K562 (cell line): ENCODE measurements around the gene PDE6H. TPM values are rescaled to one million over a fixed set of nuclear protein-coding genes. Genes with fewer than 3 reads are reported as not detected.

ENCODE experiments used
- ATAC-seq: fragments of 200-7000 bp; cut with Tn5 transposase; 3 replicates; pipeline ENCODE4 v1.9.1; 2020; ENCODE audit warnings: moderate library complexity
- BruUV-seq: library from RNA; stranded (reverse); fragments of 400-500 nt; replicated peaks from 2 replicates; lab custom pipeline; 2021; lab: Mats Ljungman, UMichigan
- CTCF ChIA-PET: fragments of 300-600 bp; formaldehyde crosslinking; extraction: SDS; loops from one replicate; lab custom pipeline; 2021; ENCODE audit warnings: low intra/inter-chr PET ratio; lab: Yijun Ruan, JAX
- POLR2A ChIA-PET: fragments of 300-600, 350-650 bp; sonication (Branson Sonifier 250); formaldehyde crosslinking; extraction: SDS; loops from one replicate; lab custom pipeline; 2021; ENCODE audit warnings: antibody characterized with exemption, inconsistent platforms; lab: Yijun Ruan, JAX
- DNase-seq, 4 experiments: peaks; one replicate each; pipeline versions ENCODE4 v3.0.0 to v3.0.0-alpha.2; 2011 to 2018; ENCODE audit warnings: low spot score in 3 of 4, mixed read lengths in 3 of 4; ENCODE audit errors: extremely low read depth in 1 of 4
- FAIRE-seq: peaks from 2 replicates; lab custom pipeline; 2011; peaks lifted over from hg19 to GRCh38; lab: Jason Lieb, UNC
- H2AFZ ChIP-seq: 2 replicates; pipeline ENCODE4 v1.6.0; 2011; ENCODE audit warnings: low read depth, low read length, control low read depth, inconsistent platforms
- H3K27ac ChIP-seq: fragments of 200-600 bp; 3 replicates; pipeline ENCODE4 v1.8.0; 2011; ENCODE audit warnings: low read depth, mild to moderate bottlenecking, control low read depth, inconsistent platforms, low read length, moderate library complexity, mixed read lengths; ENCODE audit errors: extremely low read depth
- H3K27me3 ChIP-seq, 2 experiments: fragments of 300-600 bp in 1 of 2; 2 replicates in 1 of 2; 3 replicates in 1 of 2; pipeline versions ENCODE4 v1.6.0 to v1.8.0; 2011; ENCODE audit warnings: inconsistent platforms in 2 of 2, low read length in 2 of 2, mild to moderate bottlenecking in 1 of 2, mixed read lengths in 1 of 2, moderate library complexity in 1 of 2; ENCODE audit not compliant: control insufficient read depth in 2 of 2, insufficient read depth in 2 of 2
- H3K36me3 ChIP-seq: fragments of 300-600 bp; 3 replicates; pipeline ENCODE4 v1.8.0; 2011; ENCODE audit warnings: mild to moderate bottlenecking, low read length, inconsistent platforms; ENCODE audit not compliant: control insufficient read depth, insufficient read depth
- H3K4me1 ChIP-seq, 2 experiments: fragments of 200-600 bp in 1 of 2; replicated peaks in 1 of 2; 2 replicates in 1 of 2; 3 replicates in 1 of 2; pipeline versions ENCODE4 v1.5.1 to v1.8.0; 2011; ENCODE audit warnings: inconsistent platforms in 2 of 2, low read length in 2 of 2, mild to moderate bottlenecking in 1 of 2, mixed read lengths in 1 of 2, moderate library complexity in 1 of 2; ENCODE audit not compliant: control insufficient read depth in 2 of 2, insufficient read depth in 2 of 2
- H3K4me2 ChIP-seq: 2 replicates; pipeline ENCODE4 v1.6.1; 2011; ENCODE audit warnings: low read length, control low read depth, inconsistent platforms, mixed read lengths; ENCODE audit not compliant: insufficient read depth
- H3K4me3 ChIP-seq: fragments of 200-600 bp; sonication (generic), shearing (Covaris generic); 2 replicates; pipeline ENCODE4 v1.5.1; 2016; ENCODE audit warnings: control low read depth, inconsistent platforms
- H3K79me2 ChIP-seq: fragments of 200-600 bp; 3 replicates; pipeline ENCODE4 v1.8.0; 2011; ENCODE audit warnings: low read length, inconsistent platforms; ENCODE audit not compliant: control insufficient read depth, insufficient read depth
- H3K9ac ChIP-seq, 2 experiments: 2 replicates each; pipeline versions ENCODE4 v1.6.0 to v1.6.1; 2011; ENCODE audit warnings: low read depth in 2 of 2, low read length in 2 of 2, control low read depth in 1 of 2, inconsistent platforms in 1 of 2, mild to moderate bottlenecking in 1 of 2, mixed read lengths in 1 of 2; ENCODE audit not compliant: insufficient read depth in 1 of 2
- H3K9me1 ChIP-seq: one replicate; pipeline ENCODE4 v1.6.0; 2011; ENCODE audit warnings: inconsistent platforms, mild to moderate bottlenecking, low read length, moderate library complexity; ENCODE audit not compliant: control insufficient read depth, insufficient read depth
- H3K9me3 ChIP-seq: replicated peaks from 2 replicates; pipeline ENCODE4 v1.5.1; 2011; ENCODE audit warnings: low read depth, low read length, inconsistent platforms; ENCODE audit not compliant: control insufficient read depth, insufficient read depth
- H4K20me1 ChIP-seq: replicated peaks from 2 replicates; pipeline ENCODE4 v1.6.1; 2011; ENCODE audit warnings: low read length, inconsistent platforms, mixed read lengths; ENCODE audit not compliant: control insufficient read depth, insufficient read depth
- CHD4 ChIP-seq: fragments of 200-600 bp; sonication (generic); IDR thresholded peaks from 3 replicates; pipeline ENCODE4 v1.6.1; 2012; ENCODE audit warnings: low read depth, mild to moderate bottlenecking, mixed read lengths, low read length, inconsistent platforms; ENCODE audit not compliant: insufficient read depth, insufficient replicate concordance, poor library complexity, severe bottlenecking
- HNRNPK ChIP-seq: fragments of 200-400 bp; formaldehyde crosslinking; IDR thresholded peaks from one replicate; pipeline ENCODE4 v1.6.1; 2018; ENCODE audit warnings: mild to moderate bottlenecking, low read depth, low read length; ENCODE audit not compliant: poor library complexity, severe bottlenecking
- NR2F6 ChIP-seq: fragments of 450-650 bp; formaldehyde crosslinking; IDR thresholded peaks from 2 replicates; pipeline ENCODE4 v1.4.0; 2020; ENCODE audit warnings: mild to moderate bottlenecking
- RAD21 ChIP-seq, 2 experiments: fragments of 250-450 bp in 1 of 2; fragments of 450-650 bp in 1 of 2; sonication (Bioruptor Pico) in 1 of 2; formaldehyde crosslinking in 1 of 2; IDR thresholded peaks in 1 of 2; conservative IDR thresholded peaks in 1 of 2; 2 replicates each; pipeline versions ENCODE4 v1.4.0 to v1.8.0; 2020 to 2022; ENCODE audit warnings: mild to moderate bottlenecking in 2 of 2, moderate library complexity in 1 of 2
- RBM25 ChIP-seq: fragments of 200-400 bp; formaldehyde crosslinking; IDR thresholded peaks from 2 replicates; pipeline ENCODE4 v1.6.1; 2018; ENCODE audit warnings: low read length, low read depth, moderate library complexity; ENCODE audit not compliant: severe bottlenecking
- SRSF1 ChIP-seq: fragments of 200-400 bp; formaldehyde crosslinking; IDR thresholded peaks from 2 replicates; pipeline ENCODE4 v1.6.1; 2017; ENCODE audit warnings: mild to moderate bottlenecking, low read depth, low read length, moderate library complexity
- STAT5B ChIP-seq: fragments of 250-450 bp; sonication (Bioruptor Pico); IDR thresholded peaks from 2 replicates; pipeline ENCODE4 v1.8.0; 2021; ENCODE audit warnings: mild to moderate bottlenecking, inconsistent platforms
- TCF7L2 ChIP-seq: fragments of 150-350 bp; IDR thresholded peaks from 2 replicates; pipeline ENCODE4 v1.6.1; 2016; ENCODE audit warnings: low read depth, mild to moderate bottlenecking, low read length, moderate library complexity
- ZKSCAN8 ChIP-seq: fragments of 200-800 bp; sonication (Bioruptor generic); IDR thresholded peaks from 2 replicates; pipeline ENCODE4 v1.6.1; 2016; ENCODE audit warnings: missing genetic modification characterization, missing compliant biosample characterization
- ZNF174 ChIP-seq: fragments of 250-450 bp; sonication (Bioruptor Pico); IDR thresholded peaks from 2 replicates; pipeline ENCODE4 v1.4.0; 2020; ENCODE audit warnings: mild to moderate bottlenecking
- ZNF324 ChIP-seq: fragments of 250-450 bp; sonication (Bioruptor Pico); IDR thresholded peaks from 2 replicates; pipeline ENCODE4 v1.4.0; 2020; ENCODE audit warnings: mild to moderate bottlenecking
- ZNF561 ChIP-seq: fragments of 450-650 bp; formaldehyde crosslinking; conservative IDR thresholded peaks from 2 replicates; pipeline ENCODE4 v1.4.0; 2020; ENCODE audit warnings: mild to moderate bottlenecking, moderate library complexity
- WGBS: fragments of 100-300 bp; shearing (Covaris generic); methylation state at CpG from one replicate; pipeline ENCODE4 v1.1.6; 2016; ENCODE audit warnings: low coverage, mixed read lengths; ENCODE audit not compliant: insufficient coverage; ENCODE audit errors: missing lambda C conversion rate; 5-methylcytosine and 5-hydroxymethylcytosine counted together
- in situ Hi-C: fragments of 300-500 bp; cut with MboI; formaldehyde crosslinking; loops from 4 replicates; pipeline ENCODE4 v1.15.0; 2018; ENCODE audit warnings: inconsistent platforms, mixed read lengths
- intact Hi-C: fragments of 100-400 bp; cut with micrococcal nuclease; formaldehyde crosslinking; loops from 2 replicates; pipeline ENCODE4 v1.14.2; 2022
- polyA plus RNA-seq, 8 experiments: library from polyadenylated mRNA; depleted of rRNA in 4 of 8; stranded (reverse) in 5 of 8; unstranded in 3 of 8; fragments of >200 nt; fragmentation: Nextera tagmentation in 2 of 8; fragmentation: Illumina TruSeq in 1 of 8; extraction: Ambion mirVana in 2 of 8; extraction: Trizol in 1 of 8; gene quantifications; 2 replicates each; pipeline versions ENCODE4 v1.2.1 to v1.2.3, GENCODE V29; 2011 to 2014; ENCODE audit warnings: inconsistent platforms in 1 of 8, missing spikeins in 1 of 8
- total RNA-seq, 7 experiments: library from RNA; depleted of rRNA in 6 of 7; stranded (reverse); fragments of >200 nt in 6 of 7; fragmentation: Illumina TruSeq in 2 of 7; extraction: Trizol in 2 of 7; gene quantifications; 2 replicates each; pipeline versions ENCODE4 v1.2.1 to v1.2.3, GENCODE V29; 2011 to 2021; ENCODE audit warnings: low replicate concordance in 1 of 7
- TF ChIP-seq, protein P1 (sequence below): fragments of 250-450 bp; sonication (Bioruptor Pico); IDR thresholded peaks from 2 replicates; pipeline ENCODE4 v1.8.0; 2022; ENCODE audit warnings: moderate library complexity, mild to moderate bottlenecking, inconsistent platforms
- TF ChIP-seq, protein P2 (sequence below): fragments of 250-450 bp; sonication (Bioruptor Pico); IDR thresholded peaks from 2 replicates; pipeline ENCODE4 v1.4.0; 2020; ENCODE audit warnings: borderline replicate concordance
- TF ChIP-seq, protein P3 (sequence below): fragments of 450-650 bp; IDR thresholded peaks from 2 replicates; pipeline ENCODE4 v1.6.1; 2018; ENCODE audit warnings: mild to moderate bottlenecking, low read depth; ENCODE audit not compliant: partially characterized antibody
- TF ChIP-seq, protein P4 (sequence below): fragments of 450-650 bp; IDR thresholded peaks from 2 replicates; pipeline ENCODE4 v1.6.1; 2016; ENCODE audit warnings: low read depth, mild to moderate bottlenecking, moderate library complexity

The PDE6H gene
- total and polyA plus RNA-seq, 9 of the 15 experiments (the other 6 are each of a cell fraction or from before 2014, with no cell fraction given) = 0.15 TPM; not detected in 8

DNA sequence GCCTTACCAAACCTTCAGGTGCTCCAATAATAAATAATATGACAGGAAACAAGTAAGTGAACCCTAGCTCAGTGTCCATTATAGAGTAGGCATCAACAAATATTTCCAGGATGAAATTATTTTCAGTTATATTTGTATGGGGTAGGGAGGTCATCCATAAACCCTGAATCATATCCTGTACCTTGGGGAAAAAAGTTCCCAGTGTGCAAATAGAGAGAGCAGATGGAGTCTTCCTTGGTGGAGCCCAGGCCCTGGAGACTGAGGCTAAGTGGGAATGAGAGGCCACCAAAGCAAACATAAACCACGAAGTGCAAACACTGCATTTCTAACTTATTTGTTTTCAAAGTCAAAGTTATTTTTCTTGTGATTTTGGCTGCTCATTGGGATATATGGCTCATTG lies 26.0 kb upstream of the PDE6H start:
- intact Hi-C loops (no loop called here), in situ Hi-C loops (no loop called here)
- ChIA-PET POLR2A (interaction anchor here (1.4 kb wide), 1 partner anchor 9 kb away, joined by 3 read pairs; no protein-coding TSS in a partner anchor), CTCF (no interaction called here)
- Histone ChIP-seq H3K36me3 (peaks cover 34% of the 10 kb centered on the region; the same call in 1 of the 3 replicates), H3K4me3 (no peak overlapping the region), H3K9me1 (no peaks in the 10 kb centered on the region), H4K20me1 (no peaks in the 10 kb centered on the region), H3K4me1 (no peaks in the 10 kb centered on the region; a peak in 1 of 5 replicates), H3K4me2 (no peak overlapping the region), H3K27me3 (no peaks in the 10 kb centered on the region), H3K79me2 (no peaks in the 10 kb centered on the region), H2AFZ (no peak overlapping the region), H3K9ac (no peak overlapping the region), H3K27ac (no peak overlapping the region), H3K9me3 (no peaks in the 10 kb centered on the region)
- no TSS peak for BruUV-seq
- WGBS = 0% methylated on average over 1 of the region's 1 CpG
- TF ChIP-seq ZKSCAN8 = no peak
- TF ChIP-seq NR2F6 (CRISPR knock-in tag) = no peak
- TF ChIP-seq RAD21 (CRISPR knock-in tag; conservative IDR thresholded peaks at IDR 0.05 in 1 of 2, IDR thresholded peaks at IDR 0.05 in 1 of 2) = no peak
- no peak for TF ChIP-seq SRSF1
- no peak for TF ChIP-seq ZNF174 (CRISPR knock-in tag)
- no peak for TF ChIP-seq HNRNPK
- TF ChIP-seq ZNF324 (CRISPR knock-in tag) = no peak
- no peak for TF ChIP-seq ZNF561 (CRISPR knock-in tag)
- TF ChIP-seq, protein P1, sequence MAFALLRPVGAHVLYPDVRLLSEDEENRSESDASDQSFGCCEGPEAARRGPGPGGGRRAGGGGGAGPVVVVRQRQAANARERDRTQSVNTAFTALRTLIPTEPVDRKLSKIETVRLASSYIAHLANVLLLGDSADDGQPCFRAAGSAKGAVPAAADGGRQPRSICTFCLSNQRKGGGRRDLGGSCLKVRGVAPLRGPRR = no peak
- TF ChIP-seq RBM25 = no peak
- TF ChIP-seq, protein P2, sequence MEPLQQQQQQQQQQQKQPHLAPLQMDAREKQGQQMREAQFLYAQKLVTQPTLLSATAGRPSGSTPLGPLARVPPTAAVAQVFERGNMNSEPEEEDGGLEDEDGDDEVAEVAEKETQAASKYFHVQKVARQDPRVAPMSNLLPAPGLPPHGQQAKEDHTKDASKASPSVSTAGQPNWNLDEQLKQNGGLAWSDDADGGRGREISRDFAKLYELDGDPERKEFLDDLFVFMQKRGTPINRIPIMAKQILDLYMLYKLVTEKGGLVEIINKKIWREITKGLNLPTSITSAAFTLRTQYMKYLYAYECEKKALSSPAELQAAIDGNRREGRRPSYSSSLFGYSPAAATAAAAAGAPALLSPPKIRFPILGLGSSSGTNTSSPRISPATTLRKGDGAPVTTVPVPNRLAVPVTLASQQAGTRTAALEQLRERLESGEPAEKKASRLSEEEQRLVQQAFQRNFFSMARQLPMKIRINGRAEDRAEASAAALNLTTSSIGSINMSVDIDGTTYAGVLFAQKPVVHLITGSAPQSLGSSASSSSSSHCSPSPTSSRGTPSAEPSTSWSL = no peak
- no peak for TF ChIP-seq TCF7L2
- TF ChIP-seq, protein P3, sequence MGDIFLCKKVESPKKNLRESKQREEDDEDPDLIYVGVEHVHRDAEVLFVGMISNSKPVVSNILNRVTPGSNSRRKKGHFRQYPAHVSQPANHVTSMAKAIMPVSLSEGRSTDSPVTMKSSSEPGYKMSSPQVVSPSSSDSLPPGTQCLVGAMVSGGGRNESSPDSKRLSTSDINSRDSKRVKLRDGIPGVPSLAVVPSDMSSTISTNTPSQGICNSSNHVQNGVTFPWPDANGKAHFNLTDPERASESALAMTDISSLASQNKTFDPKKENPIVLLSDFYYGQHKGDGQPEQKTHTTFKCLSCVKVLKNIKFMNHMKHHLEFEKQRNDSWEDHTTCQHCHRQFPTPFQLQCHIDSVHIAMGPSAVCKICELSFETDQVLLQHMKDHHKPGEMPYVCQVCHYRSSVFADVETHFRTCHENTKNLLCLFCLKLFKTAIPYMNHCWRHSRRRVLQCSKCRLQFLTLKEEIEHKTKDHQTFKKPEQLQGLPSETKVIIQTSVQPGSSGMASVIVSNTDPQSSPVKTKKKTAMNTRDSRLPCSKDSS = no peak
- TF ChIP-seq, protein P4, sequence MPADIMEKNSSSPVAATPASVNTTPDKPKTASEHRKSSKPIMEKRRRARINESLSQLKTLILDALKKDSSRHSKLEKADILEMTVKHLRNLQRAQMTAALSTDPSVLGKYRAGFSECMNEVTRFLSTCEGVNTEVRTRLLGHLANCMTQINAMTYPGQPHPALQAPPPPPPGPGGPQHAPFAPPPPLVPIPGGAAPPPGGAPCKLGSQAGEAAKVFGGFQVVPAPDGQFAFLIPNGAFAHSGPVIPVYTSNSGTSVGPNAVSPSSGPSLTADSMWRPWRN = no peak
- no peak for TF ChIP-seq CHD4
- TF ChIP-seq STAT5B (CRISPR knock-in tag) = no peak
- FAIRE-seq = no peak
- ATAC-seq = no peak
- no peak for DNase-seq
